Activated CD8-positive, alpha-beta T cell treated with anti-CD3 and anti-CD28 coated beads for 36 hours (primary cell): ENCODE results near the gene ASB13. TPM values are rescaled to one million over a fixed set of nuclear protein-coding genes. Genes with fewer than 3 reads are reported as not detected.
"Not testable (repeated sequence)": the region's sequence is repeated elsewhere in the genome, so short reads cannot be mapped to it uniquely, and the experiment has no call there.

Source experiments
- ATAC-seq: fragments of 200-7000 bp; cut with Tn5 transposase; one replicate; pipeline ENCODE4 v1.10.0; 2021; ENCODE audit warnings: mild to moderate bottlenecking, moderate library complexity
- CTCF ChIA-PET: fragments of 350-600 bp; sonication (Branson Sonifier 250); formaldehyde crosslinking; loops from one replicate; lab custom pipeline; 2021; ENCODE audit warnings: antibody characterized with exemption; lab: Charles Lee
- POLR2A ChIA-PET: fragments of 350-600 bp; sonication (Branson Sonifier 250); formaldehyde crosslinking; loops from one replicate; lab custom pipeline; 2021; ENCODE audit warnings: antibody characterized with exemption; lab: Charles Lee
- DNase-seq: peaks from one replicate; pipeline ENCODE4 v3.0.0-alpha.2; 2020
- H3K27ac Mint-ChIP-seq: one replicate; pipeline ENCODE4 v1.8.0; 2021; ENCODE audit warnings: mild to moderate bottlenecking, mixed read lengths
- H3K27me3 Mint-ChIP-seq: one replicate; pipeline ENCODE4 v1.8.0; 2021; ENCODE audit warnings: mixed read lengths
- H3K36me3 Mint-ChIP-seq: one replicate; pipeline ENCODE4 v1.8.0; 2021; ENCODE audit warnings: low read depth, mixed read lengths
- H3K4me1 Mint-ChIP-seq: one replicate; pipeline ENCODE4 v1.8.0; 2021; ENCODE audit warnings: low read depth, mixed read lengths
- H3K4me3 Mint-ChIP-seq: one replicate; pipeline ENCODE4 v1.8.0; 2021; ENCODE audit warnings: mild to moderate bottlenecking, moderate library complexity, mixed read lengths
- H3K9me3 Mint-ChIP-seq: one replicate; pipeline ENCODE4 v1.8.0; 2021; ENCODE audit warnings: mixed read lengths
- intact Hi-C: fragments of 100-400 bp; cut with micrococcal nuclease; formaldehyde crosslinking; loops from one replicate; pipeline ENCODE4 v1.10.0; 2022
- total RNA-seq, 2 experiments: library from RNA; stranded (reverse); gene quantifications; one replicate each; pipeline ENCODE4 v1.2.3, GENCODE V29; 2021
- TF ChIP-seq, protein P1 (sequence below): fragments of 200-600 bp; IDR thresholded peaks from one replicate; pipeline ENCODE4 v1.8.0; 2022; ENCODE audit warnings: antibody characterized with exemption, mild to moderate bottlenecking

ASB13 gene
- total RNA-seq, 2 experiments from 2014 or later = 8.9 to 9.2 TPM

DNA sequence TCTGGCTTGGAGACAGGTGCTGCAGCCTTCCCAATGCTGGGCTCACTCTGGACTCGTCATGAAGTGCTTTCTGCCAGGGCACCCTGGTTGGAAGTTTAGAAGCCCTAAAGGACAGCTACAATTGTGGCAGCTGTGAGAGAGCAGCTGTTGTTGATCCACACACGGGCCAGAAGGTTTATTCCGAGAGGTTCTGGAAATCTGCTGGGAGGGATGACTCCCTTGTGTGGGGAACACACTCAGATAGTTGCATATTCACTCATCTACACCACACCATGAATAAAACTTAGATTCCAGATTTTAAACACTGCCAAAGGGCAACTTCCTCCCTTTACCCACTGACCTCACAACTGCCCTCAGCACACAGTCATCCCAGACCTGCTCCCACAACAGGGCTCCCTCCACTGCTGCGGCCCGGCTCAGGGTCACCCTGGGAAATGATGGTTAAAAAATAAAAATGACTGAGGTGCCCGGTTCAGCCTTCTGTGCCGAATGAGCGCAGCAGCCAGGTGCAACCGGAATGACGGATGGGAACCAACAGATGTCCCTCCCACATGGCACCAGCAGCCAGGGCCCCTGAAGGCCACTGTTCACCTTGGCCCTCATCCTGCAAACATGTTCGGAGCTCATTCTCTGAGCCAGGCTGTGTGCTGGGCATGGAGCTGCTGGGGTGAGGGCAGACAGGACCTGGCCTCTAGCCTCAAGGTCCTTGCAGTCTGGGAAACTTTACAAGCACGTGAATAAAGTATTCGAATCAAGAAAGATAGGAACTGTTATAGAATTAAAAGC lies 40.2 kb downstream of the ASB13 start:
- no peak for ATAC-seq
- no peaks in the 10 kb centered on the region for H3K9me3 Mint-ChIP-seq

DNA sequence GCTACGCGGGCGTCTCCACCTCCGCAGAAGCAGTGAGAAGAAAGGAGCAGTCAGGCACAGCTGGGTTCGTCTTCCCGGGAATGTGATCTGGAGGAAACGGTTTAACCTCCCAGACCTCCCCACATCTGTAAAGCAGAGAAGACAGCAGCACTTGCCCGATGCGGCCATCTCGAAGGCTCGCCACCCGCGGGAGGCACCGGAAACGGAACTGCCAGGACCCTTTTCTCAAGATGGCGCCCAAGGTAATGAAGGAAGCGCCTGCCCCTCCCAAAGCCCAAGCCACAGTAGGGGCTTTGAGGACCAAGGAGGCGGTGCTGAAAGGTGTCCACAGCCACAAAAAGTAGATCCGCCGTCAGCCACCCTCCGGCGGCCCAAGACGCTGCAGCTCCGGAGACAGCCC lies 41.7 kb downstream of the ASB13 start:
- CTCF ChIA-PET = interaction anchor here (1.4 to 3.6 kb wide), 4 partner anchors 16 to 775 kb away, joined by 3 to 20 read pairs (median 7); no protein-coding TSS in a partner anchor
- intact Hi-C loops = no loop called here
- ATAC-seq = no peak

More for the DNA sequence above, 40.2 kb downstream of the ASB13 start:
- ChIA-PET CTCF (interaction anchor here (0.7 to 1.4 kb wide), 3 partner anchors 17 to 184 kb away, joined by 3 to 6 read pairs (median 3); no protein-coding TSS in a partner anchor), POLR2A (no interaction called here)
- Mint-ChIP-seq H3K27me3 (peaks cover 6% of the 10 kb centered on the region), H3K4me1 (peaks cover 16% of the 10 kb centered on the region), H3K27ac (no peak overlapping the region), H3K36me3 (no peaks in the 10 kb centered on the region), H3K4me3 (no peak overlapping the region)
- intact Hi-C loops = no loop called here
- no peak for DNase-seq
- TF ChIP-seq, protein P1, sequence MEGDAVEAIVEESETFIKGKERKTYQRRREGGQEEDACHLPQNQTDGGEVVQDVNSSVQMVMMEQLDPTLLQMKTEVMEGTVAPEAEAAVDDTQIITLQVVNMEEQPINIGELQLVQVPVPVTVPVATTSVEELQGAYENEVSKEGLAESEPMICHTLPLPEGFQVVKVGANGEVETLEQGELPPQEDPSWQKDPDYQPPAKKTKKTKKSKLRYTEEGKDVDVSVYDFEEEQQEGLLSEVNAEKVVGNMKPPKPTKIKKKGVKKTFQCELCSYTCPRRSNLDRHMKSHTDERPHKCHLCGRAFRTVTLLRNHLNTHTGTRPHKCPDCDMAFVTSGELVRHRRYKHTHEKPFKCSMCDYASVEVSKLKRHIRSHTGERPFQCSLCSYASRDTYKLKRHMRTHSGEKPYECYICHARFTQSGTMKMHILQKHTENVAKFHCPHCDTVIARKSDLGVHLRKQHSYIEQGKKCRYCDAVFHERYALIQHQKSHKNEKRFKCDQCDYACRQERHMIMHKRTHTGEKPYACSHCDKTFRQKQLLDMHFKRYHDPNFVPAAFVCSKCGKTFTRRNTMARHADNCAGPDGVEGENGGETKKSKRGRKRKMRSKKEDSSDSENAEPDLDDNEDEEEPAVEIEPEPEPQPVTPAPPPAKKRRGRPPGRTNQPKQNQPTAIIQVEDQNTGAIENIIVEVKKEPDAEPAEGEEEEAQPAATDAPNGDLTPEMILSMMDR = no peak

DNA sequence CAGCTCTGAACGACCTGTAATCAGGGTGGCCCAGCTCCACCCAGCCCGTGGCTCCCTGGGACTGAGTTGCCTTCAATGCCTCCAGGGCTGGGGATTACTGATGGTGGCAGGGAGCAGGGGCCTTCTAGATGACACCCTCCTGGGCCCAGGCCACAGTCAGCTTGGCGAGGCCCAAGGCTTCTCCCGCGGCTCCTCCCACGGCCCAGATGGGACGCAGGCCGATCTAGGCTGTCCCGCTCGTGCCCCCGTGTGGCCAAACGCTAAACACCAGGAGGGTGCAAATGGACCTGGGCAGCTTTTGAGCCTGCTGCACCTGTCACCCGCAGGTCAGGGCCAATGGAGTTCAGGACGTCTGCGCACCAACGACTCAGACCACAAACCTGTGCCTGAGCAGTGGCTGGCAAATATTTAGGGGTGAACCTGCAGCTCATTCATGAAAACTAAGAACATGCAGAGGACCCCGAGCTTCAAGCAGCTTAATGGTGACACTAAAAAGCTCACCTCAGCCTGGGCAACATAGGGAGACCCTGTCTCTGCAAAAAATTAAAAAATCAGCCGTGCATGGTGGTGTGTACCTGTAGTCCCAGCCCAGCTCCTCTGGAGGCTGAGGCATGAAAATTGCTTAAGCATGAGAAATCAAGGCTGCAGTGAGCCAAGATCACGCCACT lies 43.2 kb downstream of the ASB13 start:
- ATAC-seq = peak; percentile 99
- Mint-ChIP-seq H3K9me3 (no peaks in the 10 kb centered on the region), H3K4me1 (no peaks in the 10 kb centered on the region), H3K36me3 (no peaks in the 10 kb centered on the region), H3K27me3 (peaks cover 2% of the 10 kb centered on the region), H3K4me3 (no peak overlapping the region), H3K27ac (no peak overlapping the region)
- intact Hi-C loops = loop anchor here (2.0 kb wide), 1 partner anchor 180 kb away; no protein-coding TSS in a partner anchor
- POLR2A ChIA-PET = interaction anchor here (1.1 kb wide), 1 partner anchor 181 kb away, joined by 3 read pairs; no protein-coding TSS in a partner anchor
- peak; percentile 91 for DNase-seq
- TF ChIP-seq, protein P1 = peak; percentile 84
- CTCF ChIA-PET = interaction anchor here (0.5 to 6.9 kb wide), 69 partner anchors 9 to 831 kb away, joined by 3 to 246 read pairs (median 4); partner anchors contain the start of gene CALML5

More for the DNA sequence above, 41.7 kb downstream of the ASB13 start:
- no peak overlapping the region for H3K27ac Mint-ChIP-seq
- H3K4me3 Mint-ChIP-seq = no peak overlapping the region
- no peaks in the 10 kb centered on the region for H3K9me3 Mint-ChIP-seq
- TF ChIP-seq, protein P1 = no peak
- peaks cover 6% of the 10 kb centered on the region for H3K27me3 Mint-ChIP-seq
- POLR2A ChIA-PET = interaction anchor here (1.0 kb wide), 1 partner anchor 177 kb away, joined by 3 read pairs; no protein-coding TSS in a partner anchor
- no peak for DNase-seq
- H3K36me3 Mint-ChIP-seq = no peaks in the 10 kb centered on the region
- H3K4me1 Mint-ChIP-seq = peaks cover 12% of the 10 kb centered on the region

DNA sequence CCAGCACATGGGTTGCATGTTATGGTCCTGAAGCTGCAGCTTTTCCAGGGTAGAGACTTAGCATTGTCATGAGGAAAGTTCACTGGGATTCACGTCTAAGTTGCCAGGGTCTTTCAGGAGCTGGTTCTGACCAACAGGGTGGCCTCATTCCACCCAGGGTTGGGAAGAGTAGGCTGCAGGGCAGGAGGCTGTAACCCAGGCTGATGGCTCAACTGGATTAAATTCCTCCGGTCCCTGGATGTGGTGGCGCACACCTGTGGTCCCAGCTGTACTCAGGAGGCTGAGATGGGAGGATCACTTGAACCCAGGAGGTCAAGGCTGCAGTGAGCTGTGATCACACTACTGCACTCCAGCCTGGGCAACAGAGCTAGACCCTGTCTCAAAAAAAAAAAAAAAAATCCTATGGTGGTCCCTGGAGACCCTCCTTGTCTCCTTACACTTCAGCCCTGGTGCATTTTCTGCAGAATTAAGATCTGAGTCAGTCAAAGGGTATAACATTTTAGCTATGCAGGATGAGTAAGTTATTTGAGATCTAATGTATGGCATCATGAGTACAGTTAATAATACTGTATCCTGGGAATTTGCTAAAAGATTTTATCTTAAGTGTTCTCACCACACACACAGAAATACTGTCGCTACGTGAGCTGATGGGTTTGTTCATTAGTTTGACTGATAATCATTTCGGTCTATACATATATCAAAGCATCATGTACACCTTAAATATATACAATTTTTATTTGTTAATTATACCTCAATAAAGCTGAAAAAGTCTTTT lies 44.0 kb downstream of the ASB13 start:
- DNase-seq (no peak), ATAC-seq (no peak)
- H3K4me3 Mint-ChIP-seq = no peak overlapping the region
- H3K9me3 Mint-ChIP-seq = no peaks in the 10 kb centered on the region
- H3K27me3 Mint-ChIP-seq = no peaks in the 10 kb centered on the region
- ChIA-PET POLR2A (interaction anchor here (1.1 kb wide), 1 partner anchor 180 kb away, joined by 3 read pairs; no protein-coding TSS in a partner anchor), CTCF (interaction anchor here (0.5 to 6.9 kb wide), 66 partner anchors 8 to 830 kb away, joined by 3 to 246 read pairs (median 4); partner anchors contain the start of gene CALML5)
- H3K4me1 Mint-ChIP-seq = no peaks in the 10 kb centered on the region
- intact Hi-C loops = loop anchor here (2.0 kb wide), 1 partner anchor 180 kb away; no protein-coding TSS in a partner anchor
- H3K36me3 Mint-ChIP-seq = no peaks in the 10 kb centered on the region
- TF ChIP-seq, protein P1 = no peak
- H3K27ac Mint-ChIP-seq = no peak overlapping the region

DNA sequence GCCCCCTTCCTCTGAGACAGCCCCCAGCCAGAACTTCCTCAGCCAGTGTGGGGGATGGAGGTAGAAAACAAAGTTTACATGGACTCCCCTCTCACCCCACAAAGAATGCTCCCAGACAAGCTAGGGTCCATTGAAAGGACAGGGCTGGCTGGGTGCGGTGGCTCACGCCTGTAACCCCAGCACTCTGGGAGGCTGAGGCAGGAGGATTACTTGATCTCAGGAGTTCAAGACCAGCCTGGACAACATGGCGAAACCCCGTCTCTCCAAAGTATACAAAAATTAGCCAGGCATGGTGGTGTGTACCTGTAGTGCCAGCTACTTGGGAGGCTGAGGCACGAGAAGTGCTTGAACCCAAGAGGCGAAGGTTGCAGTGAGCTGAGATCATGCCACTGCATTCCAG lies 45.0 kb downstream of the ASB13 start:
- H3K27ac Mint-ChIP-seq, ATAC-seq, intact Hi-C loops, H3K36me3 Mint-ChIP-seq, DNase-seq, H3K9me3 Mint-ChIP-seq, H3K27me3 Mint-ChIP-seq, H3K4me3 Mint-ChIP-seq, H3K4me1 Mint-ChIP-seq: not testable (repeated sequence)
- CTCF ChIA-PET = interaction anchor here (2.6 to 6.9 kb wide), 3 partner anchors 11 to 772 kb away, joined by 20 to 246 read pairs (median 32); no protein-coding TSS in a partner anchor
- POLR2A ChIA-PET = interaction anchor here (1.5 kb wide), 1 partner anchor 9 kb away, joined by 3 read pairs; no protein-coding TSS in a partner anchor
